Measurements from ENCODE around the gene SEMA3E. TPM values are rescaled to one million over a fixed set of nuclear protein-coding genes. Genes with fewer than 3 reads are reported as not detected.

SEMA3E gene
- polyA plus RNA-seq, 2 donors = 0.14 to 0.28 TPM

GRCh38 chr7:83484266-83484665 lies 164.7 kb downstream of the SEMA3E start:
- H3K36me3 ChIP-seq (ENCODE audit: control insufficient read depth in 2 of 2, insufficient read depth in 2 of 2, low read length in 1 of 2) = no peaks in the 10 kb centered on the region
- WGBS, 2 donors = 45% methylated on average over 1 of the region's 1 CpG
- no peaks in the 10 kb centered on the region for H3K27me3 ChIP-seq (ENCODE audit: control insufficient read depth in 1 of 2, insufficient read depth in 2 of 2, low read length in 2 of 2)
- H3K4me3 ChIP-seq (ENCODE audit: low read depth in 1 of 2, low read length in 2 of 2) = no peak overlapping the region
- H3K9me3 ChIP-seq (ENCODE audit: control insufficient read depth in 2 of 2, insufficient read depth in 1 of 2, low read depth in 1 of 2, low read length in 1 of 2) = no peaks in the 10 kb centered on the region
- H3K4me1 ChIP-seq (ENCODE audit: control insufficient read depth in 2 of 2, insufficient read depth in 2 of 2, low read length in 1 of 2) = no peaks in the 10 kb centered on the region
- H3K27ac ChIP-seq (ENCODE audit: low read depth in 2 of 2, low read length in 1 of 2) = no peak overlapping the region

GRCh38 chr7:83478616-83479015 lies 170.3 kb downstream of the SEMA3E start:
- Histone ChIP-seq H3K4me3 (ENCODE audit: low read depth in 1 of 2, low read length in 2 of 2) (no peak overlapping the region), H3K9me3 (ENCODE audit: control insufficient read depth in 2 of 2, insufficient read depth in 1 of 2, low read depth in 1 of 2, low read length in 1 of 2) (no peaks in the 10 kb centered on the region), H3K27ac (ENCODE audit: low read depth in 2 of 2, low read length in 1 of 2) (no peak overlapping the region), H3K36me3 (ENCODE audit: control insufficient read depth in 2 of 2, insufficient read depth in 2 of 2, low read length in 1 of 2) (no peaks in the 10 kb centered on the region), H3K27me3 (ENCODE audit: control insufficient read depth in 1 of 2, insufficient read depth in 2 of 2, low read length in 2 of 2) (no peaks in the 10 kb centered on the region), H3K4me1 (ENCODE audit: control insufficient read depth in 2 of 2, insufficient read depth in 2 of 2, low read length in 1 of 2) (no peaks in the 10 kb centered on the region)
- 61 to 72% methylated on average over 1 of the region's 1 CpG for WGBS, 2 donors

GRCh38 chr7:83476511-83477050 lies 172.4 kb downstream of the SEMA3E start:
- Histone ChIP-seq H3K4me3 (ENCODE audit: low read depth in 1 of 2, low read length in 2 of 2) (no peak overlapping the region), H3K27ac (ENCODE audit: low read depth in 2 of 2, low read length in 1 of 2) (no peak overlapping the region), H3K27me3 (ENCODE audit: control insufficient read depth in 1 of 2, insufficient read depth in 2 of 2, low read length in 2 of 2) (no peaks in the 10 kb centered on the region), H3K4me1 (ENCODE audit: control insufficient read depth in 2 of 2, insufficient read depth in 2 of 2, low read length in 1 of 2) (no peaks in the 10 kb centered on the region), H3K9me3 (ENCODE audit: control insufficient read depth in 2 of 2, insufficient read depth in 1 of 2, low read depth in 1 of 2, low read length in 1 of 2) (no peaks in the 10 kb centered on the region), H3K36me3 (ENCODE audit: control insufficient read depth in 2 of 2, insufficient read depth in 2 of 2, low read length in 1 of 2) (no peaks in the 10 kb centered on the region)
- WGBS, 2 donors = 31 to 41% methylated on average over 4 of the region's 4 CpGs

- H3K4me3 ChIP-seq (ENCODE audit: low read depth in 1 of 2, low read length in 2 of 2) = no peak overlapping the region
- WGBS, 2 donors = 72 to 80% methylated on average over 6 of the region's 6 CpGs
Measured at GRCh38 chr7:83475420-83475819, 173.5 kb downstream of the SEMA3E start.

GRCh38 chr7:83472376-83472775 lies 176.6 kb downstream of the SEMA3E start:
- WGBS, 2 donors = 88 to 93% methylated on average over 2 of the region's 2 CpGs

More at GRCh38 chr7:83475420-83475819, 173.5 kb downstream of the SEMA3E start:
- H3K36me3 ChIP-seq (ENCODE audit: control insufficient read depth in 2 of 2, insufficient read depth in 2 of 2, low read length in 1 of 2) = no peaks in the 10 kb centered on the region
- no peaks in the 10 kb centered on the region for H3K27me3 ChIP-seq (ENCODE audit: control insufficient read depth in 1 of 2, insufficient read depth in 2 of 2, low read length in 2 of 2)
- no peaks in the 10 kb centered on the region for H3K9me3 ChIP-seq (ENCODE audit: control insufficient read depth in 2 of 2, insufficient read depth in 1 of 2, low read depth in 1 of 2, low read length in 1 of 2)
- H3K27ac ChIP-seq (ENCODE audit: low read depth in 2 of 2, low read length in 1 of 2) = no peak overlapping the region
- no peaks in the 10 kb centered on the region for H3K4me1 ChIP-seq (ENCODE audit: control insufficient read depth in 2 of 2, insufficient read depth in 2 of 2, low read length in 1 of 2)

GRCh38 chr7:83469491-83469890 lies 179.4 kb downstream of the SEMA3E start:
- no peaks in the 10 kb centered on the region for H3K9me3 ChIP-seq (ENCODE audit: control insufficient read depth in 2 of 2, insufficient read depth in 1 of 2, low read depth in 1 of 2, low read length in 1 of 2)
- H3K27ac ChIP-seq (ENCODE audit: low read depth in 2 of 2, low read length in 1 of 2) = no peak overlapping the region
- H3K36me3 ChIP-seq (ENCODE audit: control insufficient read depth in 2 of 2, insufficient read depth in 2 of 2, low read length in 1 of 2) = no peaks in the 10 kb centered on the region
- no peaks in the 10 kb centered on the region for H3K27me3 ChIP-seq (ENCODE audit: control insufficient read depth in 1 of 2, insufficient read depth in 2 of 2, low read length in 2 of 2)
- 96 to 98% methylated on average over 3 of the region's 3 CpGs for WGBS, 2 donors
- no peak overlapping the region for H3K4me3 ChIP-seq (ENCODE audit: low read depth in 1 of 2, low read length in 2 of 2)
- H3K4me1 ChIP-seq (ENCODE audit: control insufficient read depth in 2 of 2, insufficient read depth in 2 of 2, low read length in 1 of 2) = no peaks in the 10 kb centered on the region

More at GRCh38 chr7:83472376-83472775, 176.6 kb downstream of the SEMA3E start:
- no peak overlapping the region for H3K27ac ChIP-seq (ENCODE audit: low read depth in 2 of 2, low read length in 1 of 2)
- no peaks in the 10 kb centered on the region for H3K9me3 ChIP-seq (ENCODE audit: control insufficient read depth in 2 of 2, insufficient read depth in 1 of 2, low read depth in 1 of 2, low read length in 1 of 2)
- H3K4me3 ChIP-seq (ENCODE audit: low read depth in 1 of 2, low read length in 2 of 2) = no peak overlapping the region
- H3K4me1 ChIP-seq (ENCODE audit: control insufficient read depth in 2 of 2, insufficient read depth in 2 of 2, low read length in 1 of 2) = no peaks in the 10 kb centered on the region
- H3K36me3 ChIP-seq (ENCODE audit: control insufficient read depth in 2 of 2, insufficient read depth in 2 of 2, low read length in 1 of 2) = no peaks in the 10 kb centered on the region
- H3K27me3 ChIP-seq (ENCODE audit: control insufficient read depth in 1 of 2, insufficient read depth in 2 of 2, low read length in 2 of 2) = no peaks in the 10 kb centered on the region

GRCh38 chr7:83469076-83469475 lies 179.9 kb downstream of the SEMA3E start:
- no peak overlapping the region for H3K4me3 ChIP-seq (ENCODE audit: low read depth in 1 of 2, low read length in 2 of 2)
- WGBS, 2 donors = 34 to 44% methylated on average over 2 of the region's 2 CpGs

GRCh38 chr7:83468251-83468739 lies 180.6 kb downstream of the SEMA3E start:
- Histone ChIP-seq H3K27ac (ENCODE audit: low read depth in 2 of 2, low read length in 1 of 2) (no peak overlapping the region), H3K9me3 (ENCODE audit: control insufficient read depth in 2 of 2, insufficient read depth in 1 of 2, low read depth in 1 of 2, low read length in 1 of 2) (no peaks in the 10 kb centered on the region), H3K27me3 (ENCODE audit: control insufficient read depth in 1 of 2, insufficient read depth in 2 of 2, low read length in 2 of 2) (no peaks in the 10 kb centered on the region), H3K4me3 (ENCODE audit: low read depth in 1 of 2, low read length in 2 of 2) (no peak overlapping the region), H3K4me1 (ENCODE audit: control insufficient read depth in 2 of 2, insufficient read depth in 2 of 2, low read length in 1 of 2) (no peaks in the 10 kb centered on the region), H3K36me3 (ENCODE audit: control insufficient read depth in 2 of 2, insufficient read depth in 2 of 2, low read length in 1 of 2) (no peaks in the 10 kb centered on the region)
- 6 to 24% methylated on average over 2 of the region's 2 CpGs for WGBS, 2 donors

More at GRCh38 chr7:83469076-83469475, 179.9 kb downstream of the SEMA3E start:
- H3K27ac ChIP-seq (ENCODE audit: low read depth in 2 of 2, low read length in 1 of 2) = no peak overlapping the region
- no peaks in the 10 kb centered on the region for H3K27me3 ChIP-seq (ENCODE audit: control insufficient read depth in 1 of 2, insufficient read depth in 2 of 2, low read length in 2 of 2)
- no peaks in the 10 kb centered on the region for H3K36me3 ChIP-seq (ENCODE audit: control insufficient read depth in 2 of 2, insufficient read depth in 2 of 2, low read length in 1 of 2)
- no peaks in the 10 kb centered on the region for H3K9me3 ChIP-seq (ENCODE audit: control insufficient read depth in 2 of 2, insufficient read depth in 1 of 2, low read depth in 1 of 2, low read length in 1 of 2)
- no peaks in the 10 kb centered on the region for H3K4me1 ChIP-seq (ENCODE audit: control insufficient read depth in 2 of 2, insufficient read depth in 2 of 2, low read length in 1 of 2)

- H3K27ac ChIP-seq (ENCODE audit: low read depth in 2 of 2, low read length in 1 of 2) = no peak overlapping the region
- H3K36me3 ChIP-seq (ENCODE audit: control insufficient read depth in 2 of 2, insufficient read depth in 2 of 2, low read length in 1 of 2) = no peaks in the 10 kb centered on the region
- no peak overlapping the region for H3K4me3 ChIP-seq (ENCODE audit: low read depth in 1 of 2, low read length in 2 of 2)
- H3K9me3 ChIP-seq (ENCODE audit: control insufficient read depth in 2 of 2, insufficient read depth in 1 of 2, low read depth in 1 of 2, low read length in 1 of 2) = no peaks in the 10 kb centered on the region
- 93 to 95% methylated on average over 4 of the region's 4 CpGs for WGBS, 2 donors
- no peaks in the 10 kb centered on the region for H3K27me3 ChIP-seq (ENCODE audit: control insufficient read depth in 1 of 2, insufficient read depth in 2 of 2, low read length in 2 of 2)
- H3K4me1 ChIP-seq (ENCODE audit: control insufficient read depth in 2 of 2, insufficient read depth in 2 of 2, low read length in 1 of 2) = no peaks in the 10 kb centered on the region
Measured at GRCh38 chr7:83467493-83467892, 181.4 kb downstream of the SEMA3E start.

GRCh38 chr7:83466956-83467355 lies 182.0 kb downstream of the SEMA3E start:
- Histone ChIP-seq H3K27ac (ENCODE audit: low read depth in 2 of 2, low read length in 1 of 2) (no peak overlapping the region), H3K4me3 (ENCODE audit: low read depth in 1 of 2, low read length in 2 of 2) (no peak overlapping the region), H3K36me3 (ENCODE audit: control insufficient read depth in 2 of 2, insufficient read depth in 2 of 2, low read length in 1 of 2) (no peaks in the 10 kb centered on the region), H3K9me3 (ENCODE audit: control insufficient read depth in 2 of 2, insufficient read depth in 1 of 2, low read depth in 1 of 2, low read length in 1 of 2) (no peaks in the 10 kb centered on the region), H3K27me3 (ENCODE audit: control insufficient read depth in 1 of 2, insufficient read depth in 2 of 2, low read length in 2 of 2) (no peaks in the 10 kb centered on the region), H3K4me1 (ENCODE audit: control insufficient read depth in 2 of 2, insufficient read depth in 2 of 2, low read length in 1 of 2) (no peaks in the 10 kb centered on the region)
- 57 to 74% methylated on average over 2 of the region's 2 CpGs for WGBS, 2 donors
